Common myeloid progenitor, CD34-positive (primary cell): ENCODE measurements around the gene ATP2B2.
A peak's percentile ranks its signal among the peaks of the same experiment; 100 is the strongest.

Experiments
- CTCF ChIA-PET: fragments of 350-600 bp; sonication (Branson Sonifier 250); formaldehyde crosslinking; loops from one replicate; lab custom pipeline; 2021; ENCODE audit warnings: antibody characterized with exemption; lab: Charles Lee
- POLR2A ChIA-PET: fragments of 350-600 bp; sonication (Branson Sonifier 250); formaldehyde crosslinking; loops from one replicate; lab custom pipeline; 2021; ENCODE audit warnings: antibody characterized with exemption; lab: Charles Lee
- DNase-seq, 3 donors: peaks; one replicate each; pipeline versions ENCODE4 v3.0.0 to v3.0.0-alpha.2; 2013
- H3K27ac ChIP-seq, 2 experiments: 1 replicate in 1 of 2; 2 replicates in 1 of 2; pipeline ENCODE4 v1.7.0; 2013; ENCODE audit warnings: inconsistent platforms in 2 of 2, low read length in 2 of 2, mild to moderate bottlenecking in 2 of 2, low read depth in 1 of 2, moderate library complexity in 1 of 2; ENCODE audit not compliant: severe bottlenecking in 2 of 2, insufficient read depth in 1 of 2, poor library complexity in 1 of 2
- H3K27me3 ChIP-seq, 5 experiments: replicated peaks in 2 of 5; 1 replicate in 3 of 5; 2 replicates in 2 of 5; pipeline versions ENCODE4 v1.6.1 to v1.7.0; 2013; ENCODE audit warnings: low read length in 4 of 5, mild to moderate bottlenecking in 2 of 5, moderate library complexity in 2 of 5, inconsistent platforms in 1 of 5; ENCODE audit not compliant: insufficient read depth in 5 of 5, control insufficient read depth in 4 of 5
- H3K36me3 ChIP-seq, 4 experiments: 1 replicate in 2 of 4; 2 replicates in 2 of 4; pipeline versions ENCODE4 v1.6.1 to v1.7.0; 2013; ENCODE audit warnings: low read length in 3 of 4, control low read depth in 1 of 4, mild to moderate bottlenecking in 1 of 4; ENCODE audit not compliant: control insufficient read depth in 4 of 4, insufficient read depth in 4 of 4
- H3K4me1 ChIP-seq, 4 experiments: 1 replicate in 3 of 4; 2 replicates in 1 of 4; pipeline versions ENCODE4 v1.6.1 to v1.7.1; 2013; ENCODE audit warnings: low read length in 3 of 4, mild to moderate bottlenecking in 3 of 4, control low read depth in 1 of 4, inconsistent platforms in 1 of 4, moderate library complexity in 1 of 4; ENCODE audit not compliant: control insufficient read depth in 4 of 4, insufficient read depth in 4 of 4; ENCODE audit errors: control extremely low read depth in 1 of 4
- H3K4me3 ChIP-seq, 7 experiments: 1 replicate in 4 of 7; 2 replicates in 3 of 7; pipeline versions ENCODE4 v1.5.1 to v1.7.0; 2013; ENCODE audit warnings: mild to moderate bottlenecking in 7 of 7, low read length in 6 of 7, moderate library complexity in 6 of 7, inconsistent platforms in 2 of 7, low read depth in 2 of 7, control low read depth in 1 of 7; ENCODE audit not compliant: insufficient read depth in 4 of 7, control insufficient read depth in 1 of 7; ENCODE audit errors: extremely low read depth in 1 of 7
- H3K9me3 ChIP-seq, 5 experiments: 1 replicate in 4 of 5; 2 replicates in 1 of 5; pipeline versions ENCODE4 v1.6.1 to v1.7.1; 2013; ENCODE audit warnings: low read length in 4 of 5, mild to moderate bottlenecking in 2 of 5, inconsistent platforms in 1 of 5, low read depth in 1 of 5, moderate library complexity in 1 of 5; ENCODE audit not compliant: control insufficient read depth in 4 of 5, insufficient read depth in 2 of 5; ENCODE audit errors: control extremely low read depth in 1 of 5
- WGBS: methylation state at CpG from one replicate; pipeline ENCODE4 v1.1.5; 2013; ENCODE audit not compliant: insufficient coverage; 5-methylcytosine and 5-hydroxymethylcytosine counted together

ATP2B2 gene

DNA sequence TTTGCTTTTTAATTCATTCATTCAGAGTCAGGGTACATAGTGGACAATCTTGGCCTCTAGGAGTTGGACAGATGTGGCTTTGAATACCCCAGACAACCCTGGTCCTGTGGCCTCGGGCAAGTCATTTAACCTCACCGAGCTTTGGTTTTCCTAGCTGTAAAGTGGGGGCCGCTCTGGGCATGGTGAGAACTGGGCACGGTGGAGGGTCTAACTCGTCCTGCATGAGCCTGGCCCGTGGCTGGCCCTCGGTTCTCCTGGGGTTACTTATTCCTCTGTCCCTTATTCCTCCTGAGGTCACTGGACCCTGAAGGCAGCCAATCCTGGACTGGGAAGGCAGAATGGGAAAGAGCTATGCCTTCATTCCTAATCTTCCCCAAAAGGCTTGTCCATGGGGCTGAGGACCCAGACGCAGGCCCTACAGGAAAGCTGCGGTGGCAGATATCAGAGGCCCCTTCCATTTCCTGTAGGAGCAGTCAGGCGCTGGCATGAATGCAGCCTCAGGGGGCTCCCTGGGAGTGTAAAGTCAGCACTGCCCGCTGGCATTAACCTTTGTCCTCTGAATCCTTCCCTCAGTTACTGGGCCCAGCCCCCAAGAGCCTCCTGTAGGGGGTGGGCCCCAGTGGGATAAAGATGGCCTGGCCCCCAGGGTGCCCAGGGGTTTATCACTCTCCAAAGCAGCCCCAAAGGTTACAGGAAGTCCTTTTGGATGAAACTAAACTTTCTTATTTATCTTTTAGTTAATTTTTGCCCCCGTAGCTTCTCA lies 166.6 kb downstream of the ATP2B2 start:
- DNase-seq, result peak; percentile 37 to 70 (median 51)
- Histone ChIP-seq H3K27me3 (no peaks in the 10 kb centered on the region), H3K4me3 (peak overlapping the region in 5 of 7 experiments; percentile 2 to 42 (median 25)), H3K27ac (peak overlapping the region in 1 of 2 experiments; percentile 34), H3K4me1 (peaks cover 0 to 42% (median 34%) of the 10 kb centered on the region in 4 experiments), H3K9me3 (no peaks in the 10 kb centered on the region), H3K36me3 (no peaks in the 10 kb centered on the region)
- POLR2A ChIA-PET, result interaction anchor here (1.2 kb wide), 1 partner anchor 18 kb away, joined by 4 read pairs; no protein-coding TSS in a partner anchor
- CTCF ChIA-PET, result interaction anchor here (0.7 to 2.7 kb wide), 10 partner anchors 8 to 914 kb away, joined by 3 to 10 read pairs (median 4); partner anchors contain the start of gene SEC13
- WGBS, result 13% methylated on average over 12 of the region's 12 CpGs

DNA sequence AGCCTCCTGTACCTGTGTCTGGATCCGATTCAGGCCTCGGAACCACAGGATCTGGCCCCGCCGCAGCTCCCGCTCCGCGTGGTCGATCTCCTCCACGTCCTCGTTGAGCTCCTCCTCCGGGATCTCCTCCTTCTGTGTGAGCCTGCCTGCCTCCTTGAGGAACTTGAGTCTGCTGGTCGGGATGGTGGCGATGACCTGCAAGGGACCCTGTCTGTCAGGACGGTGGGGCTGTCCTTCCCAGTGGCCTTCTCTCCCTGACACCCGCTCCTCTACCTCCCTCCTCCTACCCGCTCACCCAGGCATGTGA lies 167.3 kb downstream of the ATP2B2 start:
- ChIA-PET CTCF (interaction anchor here (1.0 to 2.7 kb wide), 4 partner anchors 7 to 14 kb away, joined by 3 to 10 read pairs (median 8); no protein-coding TSS in a partner anchor), POLR2A (no interaction called here)
- Histone ChIP-seq H3K4me1 (peaks cover 0 to 49% (median 40%) of the 10 kb centered on the region in 4 experiments), H3K4me3 (no peak overlapping the region), H3K36me3 (no peaks in the 10 kb centered on the region), H3K27ac (no peak overlapping the region), H3K27me3 (no peaks in the 10 kb centered on the region), H3K9me3 (no peaks in the 10 kb centered on the region)
- no peak for DNase-seq
- 96% methylated on average over 13 of the region's 16 CpGs for WGBS

DNA sequence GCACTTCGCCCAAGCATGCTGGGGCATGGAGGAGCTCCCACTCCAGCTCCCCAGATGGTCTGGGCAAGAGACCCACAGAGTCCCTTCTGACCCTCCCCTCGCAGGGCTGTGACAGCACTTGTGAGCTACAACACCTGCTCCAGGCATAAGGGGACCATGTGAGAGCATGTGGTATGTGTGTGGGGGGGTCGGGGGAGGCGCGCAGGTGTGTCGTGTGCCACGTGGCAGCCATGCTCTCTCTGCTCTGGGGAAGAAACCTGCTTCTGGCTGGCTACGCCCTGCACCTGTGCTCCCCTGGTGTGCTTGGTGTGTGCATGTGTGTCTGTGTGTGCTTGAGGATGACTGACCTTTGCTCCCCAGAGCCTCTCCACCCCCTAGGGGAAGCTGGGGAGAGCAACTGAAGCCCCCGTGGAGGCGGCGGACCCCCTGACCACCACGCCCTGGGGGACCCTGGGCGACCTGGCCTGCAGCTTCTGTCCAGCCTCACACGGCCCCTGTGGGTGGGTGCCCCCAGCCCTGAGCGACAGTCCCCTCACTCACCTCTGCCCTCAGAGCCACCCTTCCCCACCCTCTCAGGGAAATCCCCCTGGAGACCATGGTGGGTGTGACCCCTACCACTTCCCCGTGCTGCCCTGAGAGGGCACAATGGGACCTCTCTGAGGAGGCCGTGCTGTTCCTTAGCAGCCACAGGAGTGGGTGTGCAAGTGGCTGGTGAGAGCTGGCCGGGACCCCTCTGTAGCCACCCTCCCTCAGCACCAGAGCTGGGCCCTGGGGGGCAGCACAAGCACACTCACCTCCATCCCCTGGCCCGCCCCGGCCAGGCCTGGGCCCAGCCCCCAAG lies 167.8 kb downstream of the ATP2B2 start:
- H3K36me3 ChIP-seq, result no peaks in the 10 kb centered on the region
- no peak overlapping the region for H3K27ac ChIP-seq
- H3K4me1 ChIP-seq, result peaks cover 0 to 54% (median 45%) of the 10 kb centered on the region in 4 experiments
- WGBS, result 89% methylated on average over 11 of the region's 20 CpGs
- H3K9me3 ChIP-seq, result no peaks in the 10 kb centered on the region
- ChIA-PET POLR2A (no interaction called here), CTCF (interaction anchor here (0.6 to 2.5 kb wide), 5 partner anchors 9 to 367 kb away, joined by 3 to 10 read pairs (median 3); no protein-coding TSS in a partner anchor)
- H3K27me3 ChIP-seq, result no peaks in the 10 kb centered on the region
- DNase-seq, result peak in 1 of 3 donors; percentile 17
- no peak overlapping the region for H3K4me3 ChIP-seq

DNA sequence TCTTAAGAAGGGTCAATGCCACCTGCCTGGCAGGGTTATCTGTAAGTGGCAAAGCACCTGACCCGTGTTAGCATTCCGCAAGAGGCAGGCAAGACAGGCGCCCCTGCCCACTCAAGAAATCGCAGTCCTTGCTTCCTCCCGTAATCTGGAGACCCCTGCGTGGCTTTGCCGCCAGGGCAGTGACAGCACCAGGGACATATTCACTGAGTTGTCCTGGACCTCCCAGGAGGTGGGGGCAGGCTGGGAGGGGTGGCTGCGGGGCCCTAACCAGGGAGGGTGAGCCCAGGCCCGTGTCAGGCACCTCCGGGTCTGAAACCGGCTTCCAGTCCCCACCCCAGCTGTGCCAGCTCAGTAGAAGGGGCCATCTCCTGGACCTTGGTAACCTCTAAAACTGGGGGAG lies 168.6 kb downstream of the ATP2B2 start:
- ChIA-PET POLR2A (no interaction called here), CTCF (interaction anchor here (0.8 to 2.2 kb wide), 2 partner anchors 10 to 14 kb away, joined by 3 to 9 read pairs; no protein-coding TSS in a partner anchor)
- no peak overlapping the region for H3K4me3 ChIP-seq
- no peak for DNase-seq
- peaks cover 0 to 56% (median 46%) of the 10 kb centered on the region in 4 experiments for H3K4me1 ChIP-seq
- 98% methylated on average over 11 of the region's 11 CpGs for WGBS
- H3K9me3 ChIP-seq, result no peaks in the 10 kb centered on the region
- H3K27me3 ChIP-seq, result no peaks in the 10 kb centered on the region
- H3K36me3 ChIP-seq, result no peaks in the 10 kb centered on the region
- H3K27ac ChIP-seq, result no peak overlapping the region

DNA sequence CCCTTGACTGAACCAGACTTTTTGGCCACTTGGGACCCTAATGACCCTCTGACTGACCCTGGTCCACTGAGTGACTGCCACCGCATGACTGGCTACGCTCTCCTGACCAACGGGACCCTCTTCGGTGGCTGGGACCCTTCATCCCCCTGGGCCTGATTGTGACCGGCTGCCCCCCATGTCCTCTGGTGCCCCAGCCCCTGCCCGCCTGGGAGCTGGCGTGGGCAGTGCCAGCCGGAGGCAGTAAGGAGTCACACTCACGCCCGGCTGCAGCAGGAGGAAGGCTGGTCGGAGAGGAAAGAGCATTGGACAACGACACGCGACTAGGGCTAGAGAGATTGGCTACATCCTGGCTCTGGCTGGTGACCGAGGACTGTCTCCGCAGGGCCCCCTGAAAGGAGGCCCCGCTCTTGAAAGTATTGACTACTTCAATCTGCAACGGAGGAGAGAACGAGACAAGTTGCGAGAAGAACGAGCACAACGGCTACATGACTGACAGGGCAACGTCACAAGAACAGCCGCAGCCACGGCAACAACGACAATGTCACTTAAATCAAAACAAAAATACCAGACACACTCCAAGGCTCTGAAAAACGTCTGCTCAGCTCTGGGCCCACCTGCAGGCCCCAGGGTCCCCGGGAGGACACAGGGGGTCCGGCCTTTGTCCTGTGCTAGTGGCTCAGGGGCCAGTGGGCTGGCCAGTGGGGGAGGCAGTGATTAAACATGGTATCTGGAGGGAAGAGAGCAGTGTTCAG lies 169.3 kb downstream of the ATP2B2 start:
- H3K36me3 ChIP-seq, result no peaks in the 10 kb centered on the region
- CTCF ChIA-PET, result interaction anchor here (2.2 kb wide), 1 partner anchor 11 kb away, joined by 9 read pairs; no protein-coding TSS in a partner anchor
- no peak for DNase-seq
- H3K9me3 ChIP-seq, result no peaks in the 10 kb centered on the region
- H3K4me3 ChIP-seq, result no peak overlapping the region
- POLR2A ChIA-PET, result no interaction called here
- H3K27me3 ChIP-seq, result no peaks in the 10 kb centered on the region
- H3K27ac ChIP-seq, result no peak overlapping the region
- peaks cover 0 to 56% (median 46%) of the 10 kb centered on the region in 4 experiments for H3K4me1 ChIP-seq
- 97% methylated on average over 27 of the region's 29 CpGs for WGBS

DNA sequence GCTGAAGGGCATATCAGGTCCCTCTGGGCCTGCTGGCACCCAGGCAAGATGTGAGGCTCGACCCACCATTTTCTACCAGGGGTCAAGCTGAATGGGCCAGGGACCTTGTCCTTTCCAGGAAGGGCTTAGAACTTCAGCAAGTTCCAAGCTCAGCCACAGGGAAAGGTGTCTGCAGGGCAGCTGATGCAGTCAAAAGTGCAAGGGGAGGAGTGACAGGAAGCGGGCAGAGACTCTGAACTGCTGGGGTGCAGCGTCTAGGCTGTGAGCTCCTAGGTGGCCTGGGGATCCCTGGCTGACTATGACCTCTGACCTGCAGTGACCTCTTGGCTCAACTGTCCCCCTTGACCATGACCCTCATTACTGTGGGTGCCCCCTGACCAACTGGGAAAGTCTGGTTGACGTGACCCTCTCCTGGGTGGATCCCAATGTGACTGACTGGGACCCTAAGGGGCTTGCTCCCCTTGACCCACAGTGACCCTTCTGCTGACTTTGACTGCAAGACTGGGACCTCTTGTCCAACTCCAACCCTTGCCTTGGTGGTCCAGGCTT lies 170.1 kb downstream of the ATP2B2 start:
- Histone ChIP-seq H3K4me1 (peaks cover 0 to 56% (median 46%) of the 10 kb centered on the region in 4 experiments), H3K27me3 (peaks cover 0 to 4% (median 0%) of the 10 kb centered on the region in 5 experiments), H3K4me3 (no peak overlapping the region), H3K27ac (no peak overlapping the region), H3K9me3 (no peaks in the 10 kb centered on the region), H3K36me3 (no peaks in the 10 kb centered on the region)
- ChIA-PET POLR2A (no interaction called here), CTCF (interaction anchor here (1.2 to 2.2 kb wide), 2 partner anchors 9 to 14 kb away, joined by 6 to 15 read pairs; partner anchors contain the start of gene SEC13)
- 83% methylated on average over 4 of the region's 4 CpGs for WGBS
- no peak for DNase-seq
